ENCODE results near the gene PTP4A2. TPM values are rescaled to one million over a fixed set of nuclear protein-coding genes. Genes with fewer than 3 reads are reported as not detected.
"Not testable (repeated sequence)": the region's sequence is repeated elsewhere in the genome, so short reads cannot be mapped to it uniquely, and the experiment has no call there.

Gene PTP4A2
- total RNA-seq, 2 donors from 2014 or later = 265 to 271 TPM

DNA sequence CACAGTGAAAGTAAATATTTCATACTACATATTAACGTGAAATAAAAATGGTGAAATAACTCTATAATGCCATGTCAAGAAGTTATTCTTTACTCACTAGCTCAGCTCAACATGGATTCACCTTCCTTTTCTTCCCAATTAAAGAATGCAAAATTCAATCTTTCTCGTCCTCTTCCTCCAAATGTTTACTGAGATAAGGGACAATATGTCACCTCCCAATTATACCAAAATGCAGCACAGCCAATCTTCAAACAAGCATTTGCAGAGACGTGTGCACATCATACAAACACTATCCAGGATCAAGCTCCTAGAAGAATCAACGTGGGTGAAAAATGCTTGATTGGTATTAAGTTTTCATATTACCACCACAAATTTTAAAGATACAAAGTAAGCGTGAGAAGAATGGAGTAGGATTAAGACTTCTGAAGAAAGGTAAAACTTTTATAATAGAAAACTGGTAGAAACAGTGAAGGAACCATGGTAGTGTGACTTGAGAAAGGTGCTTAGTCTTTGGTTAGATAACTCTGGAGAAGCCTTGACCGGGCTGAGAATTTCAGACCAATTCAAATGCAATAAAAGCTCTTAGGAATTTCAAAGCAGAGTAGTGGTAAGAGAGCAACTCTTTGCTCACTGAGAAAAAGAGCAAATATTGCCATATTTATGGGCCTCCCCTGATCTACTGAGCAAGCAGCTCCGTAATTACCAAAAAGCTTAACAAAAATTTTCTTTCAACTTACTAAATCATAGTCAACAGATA lies 7.2 kb downstream of the PTP4A2 start:
- DNase-seq = no peak
- intact Hi-C loops (cut with DNase I, micrococcal nuclease) = no loop called here

DNA sequence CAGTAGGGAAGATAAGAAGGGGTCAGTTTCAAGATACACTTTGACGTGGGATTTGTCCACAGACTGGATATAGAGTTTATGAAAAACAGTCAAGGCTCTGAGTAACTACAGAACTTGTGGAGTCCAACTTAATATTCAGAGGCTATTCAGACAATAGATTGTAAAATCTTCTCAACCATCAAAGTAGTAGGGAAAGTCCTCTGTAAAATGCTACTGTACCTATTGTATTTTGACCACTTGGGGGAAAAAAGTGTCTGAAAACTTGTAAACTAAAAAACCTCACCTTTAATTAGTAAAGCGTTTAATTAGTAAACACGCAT lies 10.5 kb downstream of the PTP4A2 start:
- no peak for ATAC-seq
- no peak for DNase-seq
- intact Hi-C loops (cut with DNase I, micrococcal nuclease) = no loop called here

More for the DNA sequence above, 7.2 kb downstream of the PTP4A2 start:
- ATAC-seq = no peak

DNA sequence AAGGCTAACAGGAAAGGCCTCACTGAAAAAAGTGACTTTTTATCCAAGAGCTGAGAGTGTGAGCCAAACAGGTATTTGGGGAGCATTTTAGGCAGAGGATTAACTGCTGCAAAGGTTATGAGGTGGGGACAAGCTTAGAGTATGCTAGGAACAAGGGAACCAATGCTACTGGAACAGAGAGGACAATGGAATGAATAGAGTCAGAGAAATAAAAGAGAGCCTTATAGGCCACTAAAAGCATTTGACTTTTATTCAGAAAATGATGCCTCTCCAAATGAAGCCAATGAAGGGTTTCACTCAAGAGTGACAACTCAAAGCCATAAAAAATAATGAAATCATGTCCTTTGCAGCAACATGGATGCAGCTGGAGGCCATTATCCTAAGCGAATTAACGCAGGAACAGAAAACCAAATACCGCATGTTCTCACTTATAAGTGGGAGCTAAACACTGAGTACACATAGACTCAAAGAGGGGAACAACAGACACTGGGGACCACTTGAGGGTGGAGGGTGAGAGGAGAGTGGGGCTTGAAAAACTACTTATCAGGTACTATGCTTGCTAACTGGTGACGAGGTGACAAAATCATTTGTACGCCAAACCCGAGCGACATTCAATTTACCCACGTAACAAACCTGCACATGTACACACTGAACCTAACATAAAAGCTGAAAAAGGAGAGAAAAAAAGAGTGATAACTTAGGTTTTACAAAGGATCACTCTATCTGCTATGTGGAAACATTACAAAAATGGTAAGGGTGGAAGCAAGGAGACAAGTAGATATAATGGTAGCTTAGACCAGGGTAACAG lies 11.1 kb downstream of the PTP4A2 start:
- intact Hi-C loops (cut with DNase I, micrococcal nuclease) = no loop called here
- DNase-seq (no peak), ATAC-seq (no peak)

DNA sequence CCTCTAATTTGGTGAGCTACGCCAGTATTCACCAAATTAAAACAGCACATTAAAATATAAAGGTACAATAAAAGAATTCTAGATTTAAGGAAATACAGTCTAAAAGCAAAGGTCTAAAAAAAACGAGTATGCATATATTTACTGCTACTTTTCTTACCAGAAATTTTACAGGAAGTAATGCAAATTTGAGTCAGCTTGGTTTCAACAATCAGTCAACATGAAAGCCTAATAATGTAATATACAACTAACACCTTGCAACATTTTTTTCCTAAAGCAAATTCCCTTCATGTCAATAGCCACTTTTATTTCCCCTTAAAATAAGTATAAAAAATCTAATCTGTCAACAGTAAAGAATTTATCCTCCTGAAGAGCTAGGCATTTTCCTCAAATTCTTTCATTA lies 11.9 kb downstream of the PTP4A2 start:
- intact Hi-C loops (cut with DNase I, micrococcal nuclease) = no loop called here
- ATAC-seq (no peak), DNase-seq (no peak)

DNA sequence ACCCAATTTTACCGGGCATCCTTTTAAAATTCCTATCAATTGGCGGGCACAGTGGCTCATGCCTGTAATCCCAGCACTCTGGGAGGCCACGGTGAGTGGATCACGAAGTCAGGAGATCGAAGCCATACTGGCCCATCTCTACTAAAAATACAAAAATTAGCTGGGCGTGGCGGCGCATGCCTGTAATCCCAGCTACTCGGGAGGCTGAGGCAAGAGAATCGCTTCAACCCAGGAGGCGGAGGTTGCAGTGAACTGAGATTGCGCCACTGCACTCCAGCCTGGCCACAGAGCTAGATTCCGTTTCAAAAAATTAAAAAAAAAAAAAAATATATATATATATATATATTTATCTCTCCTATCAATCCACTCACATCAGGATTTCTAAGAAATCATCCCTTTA lies 12.3 kb downstream of the PTP4A2 start:
- DNase-seq; ATAC-seq; intact Hi-C loops (cut with DNase I, micrococcal nuclease): not testable (repeated sequence)

DNA sequence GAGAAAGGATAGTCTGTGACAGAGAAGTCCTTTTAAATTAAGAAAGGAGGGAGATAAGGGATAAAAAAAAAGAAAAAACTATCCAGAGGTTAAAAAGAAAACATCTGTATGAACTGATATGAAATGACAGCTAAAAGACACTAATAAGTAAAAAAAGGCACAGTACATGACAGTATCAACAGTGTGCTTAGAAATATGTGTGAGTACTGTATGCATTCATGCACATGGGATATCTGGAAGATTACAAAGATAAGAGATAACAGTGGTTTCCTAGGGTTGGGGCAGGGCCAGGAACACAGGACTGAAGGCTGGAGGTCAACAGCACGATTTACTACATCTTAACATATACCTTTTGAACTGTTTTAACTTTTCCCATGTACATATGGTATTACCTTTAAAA lies 13.3 kb downstream of the PTP4A2 start:
- peak; percentile 81 for ATAC-seq

DNA sequence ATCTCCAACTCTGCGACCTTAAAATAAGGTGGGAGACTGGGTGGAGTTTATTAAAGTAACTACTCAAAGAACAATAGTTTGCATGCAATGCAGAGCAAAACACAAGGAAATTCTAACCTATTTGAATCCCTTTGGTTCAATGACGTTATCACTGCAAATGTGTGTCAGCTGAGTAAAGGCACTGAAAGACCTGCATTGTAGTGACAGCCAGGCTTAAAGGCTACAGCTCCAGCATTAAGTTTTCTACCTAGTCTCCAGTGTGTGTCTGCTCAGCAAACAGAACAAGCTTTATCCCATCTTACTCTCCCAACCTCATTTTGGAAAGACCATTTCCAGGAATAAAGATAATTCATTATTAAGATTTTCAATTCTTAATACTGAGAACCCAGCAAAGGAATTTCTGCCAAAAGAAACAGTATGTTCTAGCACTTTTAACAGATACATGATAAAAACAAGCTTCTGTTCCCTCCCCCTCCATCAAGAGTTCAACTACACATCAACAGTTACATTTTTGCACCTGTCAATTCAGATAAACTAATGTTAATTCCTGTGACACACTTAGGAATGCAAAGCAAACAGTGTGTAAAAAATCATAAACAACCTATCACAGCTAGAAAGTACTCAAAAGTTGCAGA lies 14.2 kb downstream of the PTP4A2 start:
- intact Hi-C loops (cut with DNase I, micrococcal nuclease) = no loop called here
- DNase-seq = no peak
- ATAC-seq = no peak

More for the DNA sequence above, 13.3 kb downstream of the PTP4A2 start:
- DNase-seq = no peak
- intact Hi-C loops (cut with DNase I, micrococcal nuclease) = no loop called here

DNA sequence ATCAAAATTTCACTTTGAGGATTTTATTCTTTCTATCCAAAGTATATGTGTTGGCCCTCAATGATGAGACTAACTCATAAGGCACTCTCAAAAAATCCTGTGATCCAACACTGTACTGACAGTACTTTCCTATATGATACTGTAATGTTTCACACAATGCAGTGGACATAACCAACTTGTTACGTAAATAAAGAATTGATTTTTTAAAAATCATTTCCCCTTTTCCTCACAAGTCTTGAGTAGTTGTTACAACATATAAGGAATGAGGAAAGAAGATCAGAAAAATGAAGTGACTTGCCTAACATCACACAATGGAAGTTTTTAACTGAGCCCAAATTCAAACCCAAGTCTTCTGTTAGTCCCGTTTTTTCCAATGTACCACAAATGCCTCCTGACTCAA lies 17.2 kb downstream of the PTP4A2 start:
- peak; percentile 11 for ATAC-seq
- no peak for DNase-seq
- intact Hi-C loops (cut with DNase I, micrococcal nuclease) = no loop called here

DNA sequence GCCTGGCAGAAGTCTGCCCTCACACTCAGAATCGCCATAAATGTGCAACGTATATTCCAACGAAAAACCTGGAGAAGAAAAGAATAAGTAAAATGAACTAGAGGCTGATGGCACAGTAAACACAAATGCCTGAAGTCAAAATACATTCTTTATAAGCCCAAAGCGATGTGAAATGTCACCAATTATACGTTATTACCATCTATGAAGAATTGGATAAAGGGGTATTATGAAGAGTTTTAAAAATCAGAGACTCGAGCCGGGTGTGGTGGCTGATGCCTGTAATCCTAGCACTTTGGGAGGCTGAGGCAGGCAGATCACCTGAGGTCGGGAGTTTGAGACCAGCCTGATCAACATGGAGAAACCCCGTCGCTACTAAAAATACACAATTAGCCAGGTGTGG lies 18.6 kb downstream of the PTP4A2 start:
- DNase-seq (no peak), ATAC-seq (no peak)
- intact Hi-C loops (cut with DNase I, micrococcal nuclease) = loop anchor here in 1 of 2 donors (10.0 kb wide), 1 partner anchor 105 kb away; the partner anchor contains the start of gene SPOCD1

DNA sequence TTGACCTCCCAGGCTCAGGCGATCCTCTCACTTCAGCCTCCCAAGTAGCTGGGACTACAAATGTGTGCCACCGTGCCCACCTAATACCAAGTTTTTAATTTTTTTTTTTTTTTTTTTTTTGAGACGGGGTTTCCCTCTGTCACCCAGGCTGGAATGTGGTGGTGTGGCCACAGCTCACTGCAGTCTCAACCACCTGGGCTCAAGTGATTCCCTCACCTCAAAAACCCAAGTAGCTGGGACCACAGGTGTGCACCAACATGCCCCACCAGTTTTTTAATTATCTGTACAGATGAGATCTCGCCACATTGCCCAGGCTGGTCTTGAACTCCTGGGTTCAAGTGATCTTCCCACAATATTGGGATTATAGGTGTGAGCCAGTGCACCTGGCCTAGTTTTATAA lies 22.7 kb downstream of the PTP4A2 start:
- no peak for ATAC-seq
- intact Hi-C loops (cut with DNase I, micrococcal nuclease) = loop anchor here in 1 of 2 donors (10.0 kb wide), 1 partner anchor 101 kb away; the partner anchor contains the start of gene SPOCD1

DNA sequence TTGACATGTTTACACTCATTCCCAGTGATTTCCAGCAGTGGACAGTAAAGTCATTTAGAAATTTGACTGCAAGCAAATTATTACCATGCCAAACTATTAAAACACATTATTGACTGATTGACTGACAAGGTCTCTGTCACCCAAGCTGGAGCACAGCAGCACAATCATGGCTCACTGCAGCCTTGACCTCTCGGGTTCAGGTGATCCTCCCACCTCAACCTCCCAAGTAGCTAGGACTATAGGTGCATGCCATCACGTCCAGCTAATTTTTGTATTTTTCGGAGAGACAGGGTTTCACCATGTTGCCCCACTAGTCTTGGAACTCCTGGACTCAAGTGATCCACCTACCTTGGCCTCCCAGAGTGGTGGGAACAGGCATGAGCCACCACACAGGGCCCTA lies 24.2 kb downstream of the PTP4A2 start:
- ATAC-seq (no peak), DNase-seq (no peak)
- intact Hi-C loops (cut with DNase I, micrococcal nuclease) = loop anchor here in 1 of 2 donors (10.0 kb wide), 1 partner anchor 99 kb away; the partner anchor contains the start of gene SPOCD1

More for the DNA sequence above, 22.7 kb downstream of the PTP4A2 start:
- DNase-seq = no peak

DNA sequence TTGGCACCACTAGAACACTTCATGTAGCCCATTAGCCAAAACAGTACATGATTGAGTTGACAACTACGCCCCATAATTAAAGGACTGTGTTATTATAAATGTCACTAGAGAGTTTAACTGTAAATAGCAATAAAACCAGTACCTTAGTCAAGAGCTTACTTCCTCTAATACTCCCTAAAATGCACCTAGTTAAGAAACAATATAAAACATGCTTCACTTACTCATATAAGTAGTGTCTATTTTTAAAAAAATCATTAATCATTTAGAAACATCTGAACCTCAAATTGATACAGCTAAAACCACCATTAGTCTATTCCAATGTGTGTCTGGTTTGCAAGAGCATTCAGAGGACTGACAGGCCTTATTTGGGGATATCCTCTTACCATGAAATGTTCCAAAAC lies 25.3 kb downstream of the PTP4A2 start:
- intact Hi-C loops (cut with DNase I, micrococcal nuclease) = loop anchor here in 1 of 2 donors (10.0 kb wide), 1 partner anchor 98 kb away; the partner anchor contains the start of gene SPOCD1
- DNase-seq (no peak), ATAC-seq (peak; percentile 48)

DNA sequence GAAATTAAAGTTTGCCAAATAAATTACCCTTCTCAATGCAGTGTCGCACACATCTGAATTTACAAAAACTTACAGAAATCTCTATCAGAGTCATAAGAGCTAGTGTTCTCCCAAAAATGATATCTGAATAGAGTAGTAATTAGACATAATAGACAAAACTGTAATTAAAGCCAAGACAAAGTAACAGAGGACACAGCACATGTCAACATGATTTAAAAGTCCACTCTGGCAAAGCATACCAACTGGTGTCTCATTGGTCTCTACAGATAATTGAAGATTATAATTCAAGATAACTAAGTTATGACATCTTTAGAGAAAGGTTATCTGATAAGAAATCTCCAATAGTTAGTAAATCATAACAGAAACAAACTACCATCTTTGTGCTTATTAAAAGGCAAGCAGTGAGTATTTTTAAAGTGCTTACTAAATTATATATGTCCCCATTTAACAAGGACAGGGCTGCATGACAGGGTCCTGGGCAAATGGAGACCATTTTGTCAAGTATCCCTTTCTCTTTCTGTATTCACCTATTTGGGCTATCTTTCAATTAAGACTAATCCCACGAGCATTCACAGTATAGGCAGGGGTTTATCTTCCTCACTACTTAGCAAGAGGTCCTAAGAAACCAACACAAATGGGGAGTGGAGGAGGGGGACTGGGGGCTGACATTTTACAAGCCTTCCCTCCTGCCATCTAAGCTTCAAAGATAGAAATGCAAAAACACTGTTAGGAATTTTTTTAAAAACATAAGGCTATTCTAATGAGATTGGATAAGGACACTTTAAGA lies 26.0 kb downstream of the PTP4A2 start:
- DNase-seq = no peak
- intact Hi-C loops (cut with DNase I, micrococcal nuclease) = loop anchor here in 1 of 2 donors (10.0 kb wide), 1 partner anchor 97 kb away; the partner anchor contains the start of gene SPOCD1

DNA sequence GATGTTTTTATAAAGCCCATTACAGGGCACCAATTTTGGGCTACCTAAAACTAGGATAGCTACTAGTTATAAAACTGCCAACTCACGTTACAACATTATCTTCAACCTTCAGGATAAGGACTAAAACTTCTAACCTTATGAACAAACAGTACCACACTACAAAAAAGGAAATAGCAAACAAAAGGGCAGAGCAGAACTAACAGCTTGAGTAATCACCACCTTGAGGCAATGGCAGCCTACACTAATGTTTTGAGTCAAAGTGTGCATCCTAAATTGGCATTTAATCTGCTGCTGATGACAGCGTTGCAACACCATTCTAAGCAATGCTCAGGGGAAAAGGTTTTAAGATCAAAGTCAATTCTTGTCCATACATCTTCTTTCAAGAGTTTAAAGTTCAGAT lies 27.2 kb downstream of the PTP4A2 start:
- intact Hi-C loops (cut with DNase I, micrococcal nuclease) = loop anchor here in 1 of 2 donors (10.0 kb wide), 1 partner anchor 96 kb away; the partner anchor contains the start of gene SPOCD1
- ATAC-seq (no peak), DNase-seq (no peak)

More for the DNA sequence above, 26.0 kb downstream of the PTP4A2 start:
- ATAC-seq = no peak

DNA sequence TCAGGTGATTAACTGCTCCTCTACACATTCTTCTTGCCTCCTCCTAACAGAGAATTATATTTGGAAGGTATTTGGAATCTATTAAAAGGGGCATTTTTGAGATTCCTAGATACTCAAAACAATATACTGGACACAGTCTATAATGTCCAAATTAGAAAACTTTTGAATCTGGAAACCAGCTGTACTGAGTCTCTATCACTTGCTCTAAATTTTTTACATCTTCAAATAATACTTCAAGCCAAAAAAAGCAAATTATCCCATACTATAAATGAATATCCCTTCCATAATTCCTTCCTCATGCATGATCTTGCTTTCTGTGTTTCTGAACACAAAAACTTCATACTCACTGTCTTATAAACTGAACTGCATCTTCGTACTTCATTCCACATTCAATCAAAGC lies 28.5 kb downstream of the PTP4A2 start:
- intact Hi-C loops (cut with DNase I, micrococcal nuclease) = loop anchor here in 1 of 2 donors (10.0 kb wide), 1 partner anchor 95 kb away; the partner anchor contains the start of gene SPOCD1
- no peak for ATAC-seq
- DNase-seq = no peak

DNA sequence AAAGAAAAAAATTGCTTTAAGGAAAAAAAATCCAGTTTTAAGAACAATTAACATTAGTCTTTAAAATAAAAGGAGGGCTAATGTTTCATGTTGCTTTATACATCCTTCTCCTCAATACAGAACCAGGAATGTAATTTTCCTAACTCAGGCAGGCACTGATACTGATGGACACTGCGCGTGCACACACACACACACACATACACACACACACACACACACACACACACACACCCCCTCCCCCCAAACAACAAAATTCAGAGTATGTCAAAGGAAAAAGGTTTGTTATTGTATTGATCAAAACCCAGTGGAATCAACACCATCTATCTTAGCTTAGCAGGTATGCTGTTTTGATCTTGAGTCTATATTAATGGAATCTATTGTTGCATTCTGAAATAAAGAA lies 31.6 kb downstream of the PTP4A2 start:
- ATAC-seq = no peak
- DNase-seq = no peak
- intact Hi-C loops (cut with DNase I, micrococcal nuclease) = no loop called here

DNA sequence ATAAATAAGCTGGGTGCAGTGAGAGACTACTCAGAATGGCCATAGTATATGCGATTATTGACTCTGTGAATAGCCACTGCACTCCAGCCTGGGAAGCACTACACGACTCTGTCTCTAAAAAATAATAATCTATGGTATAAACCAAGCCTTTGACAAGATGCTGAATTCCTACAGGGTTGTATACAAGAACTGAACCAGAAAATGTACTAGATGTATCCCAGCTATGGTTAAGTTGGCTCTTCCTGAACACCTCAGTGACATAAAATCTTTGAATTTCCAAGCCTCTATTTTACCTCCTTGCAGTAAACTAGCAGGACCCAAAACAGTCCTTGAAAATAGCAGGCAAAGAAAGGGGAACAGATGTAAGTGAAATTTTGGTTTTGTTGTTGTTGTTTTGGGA lies 32.5 kb downstream of the PTP4A2 start:
- peak; percentile 14 for ATAC-seq
- DNase-seq = no peak
- intact Hi-C loops (cut with DNase I, micrococcal nuclease) = no loop called here

DNA sequence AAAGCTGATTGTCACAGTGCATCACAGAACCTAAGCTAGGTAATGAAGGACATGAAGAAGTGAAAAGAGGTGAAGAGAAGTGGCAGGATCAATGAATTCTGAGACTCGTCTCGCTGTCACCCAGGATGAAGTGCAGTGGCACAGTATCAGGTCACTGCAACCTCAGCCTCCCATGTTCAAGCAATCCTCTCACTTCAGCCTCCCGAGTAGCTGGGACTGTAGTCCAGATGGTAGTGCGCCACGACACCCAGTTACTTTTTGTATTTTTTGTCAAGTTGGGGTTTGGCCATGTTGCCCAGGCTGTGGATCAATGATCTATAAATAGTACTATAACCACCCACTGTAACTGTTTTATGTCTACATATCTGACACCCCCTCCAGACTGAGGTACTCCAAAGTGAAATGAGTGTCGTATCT lies 33.1 kb downstream of the PTP4A2 start:
- intact Hi-C loops (cut with DNase I, micrococcal nuclease) = no loop called here
- DNase-seq = no peak
- ATAC-seq = peak; percentile 20

All from left colon (tissue), 2 donors.